Measurements from ENCODE around the gene NAT8L.

Gene NAT8L

DNA sequence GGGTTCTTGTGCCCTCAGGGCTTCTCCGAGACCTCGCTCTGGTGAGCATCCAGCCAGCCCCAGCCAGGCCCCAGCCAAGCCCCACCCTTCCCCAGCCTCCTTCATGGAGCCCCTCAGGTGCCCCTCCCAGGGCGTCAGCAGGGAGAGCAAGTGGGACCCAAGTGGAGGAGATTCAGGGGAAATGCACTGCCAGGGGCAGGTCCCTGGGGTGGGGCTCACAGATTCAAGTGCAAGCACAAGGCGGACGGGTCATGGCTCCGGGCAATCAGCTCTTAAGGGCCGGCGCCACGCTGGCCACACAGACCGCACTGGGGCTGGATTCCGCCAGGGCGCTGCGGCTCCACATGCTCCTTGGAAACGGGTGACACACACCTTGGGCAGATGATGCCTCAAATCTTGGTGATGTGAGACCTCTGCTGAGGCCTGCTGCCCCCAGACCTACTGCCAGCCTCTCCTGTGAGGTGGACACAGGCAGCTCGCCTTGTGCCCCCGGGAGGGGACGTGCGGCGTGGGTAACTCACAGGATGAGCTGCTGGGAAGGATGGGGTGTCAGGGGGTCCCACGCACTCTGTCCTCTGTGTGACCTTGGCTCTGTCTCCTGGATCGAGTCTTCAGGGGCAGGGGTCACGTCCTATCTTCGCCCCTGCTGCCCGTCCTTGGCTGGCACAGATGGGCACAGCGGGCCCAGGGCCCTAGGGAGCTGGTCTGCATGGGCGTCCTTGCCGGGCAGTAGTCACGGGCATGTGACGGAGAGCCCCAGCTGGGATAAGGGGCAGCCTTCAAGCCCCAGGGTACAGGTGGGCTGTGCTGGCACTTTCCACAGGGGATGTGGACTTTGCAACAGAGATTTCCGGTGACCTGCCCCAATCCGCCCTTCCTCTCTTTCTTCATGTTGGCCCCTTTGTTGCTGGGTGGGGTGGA lies 17.1 kb downstream of the NAT8L start:
- no peaks in the 10 kb centered on the region for H3K27me3 Mint-ChIP-seq
- no peaks in the 10 kb centered on the region for H3K9me3 Mint-ChIP-seq
- H3K36me3 Mint-ChIP-seq: no peaks in the 10 kb centered on the region
- no peak overlapping the region for H3K4me3 Mint-ChIP-seq
- no peaks in the 10 kb centered on the region for H3K4me1 Mint-ChIP-seq
- H3K27ac Mint-ChIP-seq: no peak overlapping the region

DNA sequence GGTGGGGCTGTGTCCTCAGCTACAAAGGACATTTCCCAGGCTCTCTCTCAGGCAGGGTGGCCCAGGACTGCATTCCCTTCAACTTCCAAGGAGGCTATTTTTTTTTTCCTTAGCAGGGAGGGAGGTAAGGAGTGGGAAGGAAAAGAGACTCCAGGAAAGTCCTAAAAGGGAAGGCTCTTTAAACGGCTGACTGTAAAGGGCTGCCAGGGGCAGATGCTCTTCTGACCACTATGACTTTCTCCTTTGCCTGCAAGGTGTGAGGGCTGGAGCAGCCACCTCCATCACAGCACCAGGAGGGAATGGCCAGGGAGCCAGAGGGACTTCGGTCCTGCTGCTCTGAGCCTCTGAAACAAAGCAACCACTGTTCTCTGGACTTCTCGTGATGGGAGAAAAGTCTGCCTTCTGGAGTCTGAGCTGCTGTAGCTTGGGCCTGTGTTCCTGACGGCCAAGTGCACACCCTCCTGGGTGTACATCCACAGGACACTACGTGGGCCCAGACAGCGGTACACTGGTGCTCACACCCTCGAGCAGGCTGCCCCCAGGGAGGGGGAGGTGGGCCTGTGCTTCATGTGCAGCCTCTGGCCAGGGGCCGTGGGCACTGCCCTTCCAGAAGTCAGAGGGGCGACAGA lies 17.9 kb downstream of the NAT8L start:
- no peak overlapping the region for H3K4me3 Mint-ChIP-seq
- H3K27ac Mint-ChIP-seq: no peak overlapping the region
- no peaks in the 10 kb centered on the region for H3K4me1 Mint-ChIP-seq
- no peaks in the 10 kb centered on the region for H3K27me3 Mint-ChIP-seq
- H3K36me3 Mint-ChIP-seq: no peaks in the 10 kb centered on the region
- no peaks in the 10 kb centered on the region for H3K9me3 Mint-ChIP-seq

DNA sequence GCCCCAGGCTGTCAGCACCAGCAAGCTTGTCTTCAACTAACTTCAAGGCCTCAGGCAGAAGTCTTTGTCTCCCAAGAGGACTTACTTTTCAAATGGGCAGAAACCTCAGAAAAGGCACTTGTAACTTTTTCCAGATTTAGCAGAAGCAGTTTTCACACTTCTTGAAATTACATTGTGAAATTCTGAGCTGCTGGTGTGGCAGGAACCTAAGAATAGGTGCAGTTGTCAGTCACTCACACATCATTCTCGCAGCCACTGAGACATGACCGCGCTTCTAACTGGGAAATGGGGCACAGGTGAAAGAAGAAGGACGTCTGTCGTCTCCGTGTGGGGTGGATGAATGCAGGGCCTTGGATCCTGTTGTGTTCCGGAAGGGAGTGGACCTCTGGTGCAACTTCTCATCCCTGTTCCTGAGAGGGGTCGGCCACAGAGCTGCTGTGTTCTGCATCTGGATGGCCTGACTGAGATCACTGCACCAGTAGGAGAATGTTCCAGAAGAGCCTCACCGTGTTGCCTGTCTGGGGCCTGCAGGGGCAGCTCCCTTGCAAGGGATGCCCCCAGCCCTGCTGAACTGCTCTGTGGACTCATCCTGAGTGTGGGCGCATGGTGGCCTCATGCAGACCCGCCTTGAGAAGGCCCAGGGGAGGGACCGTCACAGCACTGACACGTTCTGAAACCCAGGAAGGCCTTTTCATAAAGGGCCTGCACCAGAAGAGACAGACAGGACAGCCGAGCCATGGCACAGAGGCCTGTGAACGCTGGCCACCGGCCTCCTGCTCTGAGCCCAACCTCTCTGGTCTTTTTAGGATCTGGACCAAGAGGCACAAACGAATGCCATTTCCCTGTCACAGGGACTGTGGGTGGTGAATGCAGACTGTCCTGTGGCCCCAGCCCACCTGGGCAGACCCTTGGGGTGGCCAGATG lies 18.7 kb downstream of the NAT8L start:
- H3K4me1 Mint-ChIP-seq: no peaks in the 10 kb centered on the region
- H3K27ac Mint-ChIP-seq: no peak overlapping the region
- no peak overlapping the region for H3K4me3 Mint-ChIP-seq
- no peaks in the 10 kb centered on the region for H3K36me3 Mint-ChIP-seq
- H3K27me3 Mint-ChIP-seq: no peaks in the 10 kb centered on the region
- H3K9me3 Mint-ChIP-seq: no peaks in the 10 kb centered on the region

DNA sequence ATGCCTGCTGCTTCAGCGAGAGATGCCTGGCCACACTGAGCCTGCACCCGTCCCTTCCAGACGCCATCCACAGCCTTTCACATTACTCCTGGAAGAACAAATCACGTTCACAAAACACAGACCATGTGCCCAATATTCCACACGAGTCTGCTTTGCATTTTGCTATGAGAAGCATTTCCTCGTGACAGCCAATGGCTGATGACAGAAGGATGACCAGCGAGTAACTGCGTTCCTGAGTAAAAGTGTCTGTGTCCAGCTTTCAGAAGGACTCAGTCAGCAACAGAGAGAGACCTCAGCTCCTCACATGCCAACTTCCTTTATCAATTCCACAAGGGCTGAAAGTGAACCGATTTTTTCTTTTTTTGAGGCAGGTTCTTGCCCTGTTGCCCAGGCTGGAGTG lies 19.5 kb downstream of the NAT8L start:
- H3K4me3 Mint-ChIP-seq: no peak overlapping the region
- no peaks in the 10 kb centered on the region for H3K4me1 Mint-ChIP-seq
- no peaks in the 10 kb centered on the region for H3K36me3 Mint-ChIP-seq
- H3K9me3 Mint-ChIP-seq: no peaks in the 10 kb centered on the region
- no peak overlapping the region for H3K27ac Mint-ChIP-seq
- no peaks in the 10 kb centered on the region for H3K27me3 Mint-ChIP-seq

DNA sequence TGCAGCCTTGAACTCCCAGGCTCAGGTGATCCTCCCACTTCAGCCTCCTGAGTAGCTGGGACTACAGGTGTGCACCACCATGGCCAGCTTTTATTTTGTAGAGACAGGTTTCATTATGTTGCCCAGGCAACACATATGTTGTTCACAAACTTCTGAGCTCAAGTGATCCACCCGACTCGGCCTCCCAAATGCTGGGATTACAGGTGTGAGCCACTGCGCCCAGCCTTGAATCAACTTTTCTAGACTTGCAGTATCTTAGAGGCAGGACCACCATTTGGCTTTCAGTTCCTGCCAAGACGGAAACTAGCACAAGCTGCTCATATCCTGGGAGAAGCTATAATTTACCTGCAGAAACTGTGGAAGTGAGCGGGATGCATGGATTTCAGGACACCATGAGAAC lies 19.9 kb downstream of the NAT8L start:
- H3K36me3 Mint-ChIP-seq: no peaks in the 10 kb centered on the region
- H3K9me3 Mint-ChIP-seq: no peaks in the 10 kb centered on the region
- H3K4me1 Mint-ChIP-seq: no peaks in the 10 kb centered on the region
- H3K27me3 Mint-ChIP-seq: no peaks in the 10 kb centered on the region
- no peak overlapping the region for H3K27ac Mint-ChIP-seq
- no peak overlapping the region for H3K4me3 Mint-ChIP-seq

DNA sequence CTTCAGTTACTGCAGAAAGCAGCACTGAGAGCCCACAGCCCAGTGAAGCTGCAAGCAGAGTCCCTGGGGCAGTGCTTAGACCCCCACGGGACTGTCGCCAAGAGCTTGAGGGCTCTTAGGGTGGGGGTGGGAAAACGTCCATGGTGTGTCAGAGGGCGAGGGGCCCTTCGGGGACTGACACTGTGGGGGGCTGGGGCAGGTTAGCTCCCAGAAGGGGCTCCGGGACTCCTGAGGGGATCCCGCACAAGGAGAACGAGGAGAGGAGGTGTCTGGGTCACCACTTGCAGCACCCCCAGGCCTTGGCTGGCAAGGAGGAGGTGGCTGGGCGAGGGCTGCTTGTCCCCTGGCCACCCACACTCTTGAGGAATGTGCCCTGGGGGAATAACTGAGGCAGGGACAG lies 20.8 kb downstream of the NAT8L start:
- no peaks in the 10 kb centered on the region for H3K4me1 Mint-ChIP-seq
- H3K27ac Mint-ChIP-seq: no peak overlapping the region
- H3K36me3 Mint-ChIP-seq: no peaks in the 10 kb centered on the region
- H3K4me3 Mint-ChIP-seq: no peak overlapping the region
- no peaks in the 10 kb centered on the region for H3K27me3 Mint-ChIP-seq
- no peaks in the 10 kb centered on the region for H3K9me3 Mint-ChIP-seq

DNA sequence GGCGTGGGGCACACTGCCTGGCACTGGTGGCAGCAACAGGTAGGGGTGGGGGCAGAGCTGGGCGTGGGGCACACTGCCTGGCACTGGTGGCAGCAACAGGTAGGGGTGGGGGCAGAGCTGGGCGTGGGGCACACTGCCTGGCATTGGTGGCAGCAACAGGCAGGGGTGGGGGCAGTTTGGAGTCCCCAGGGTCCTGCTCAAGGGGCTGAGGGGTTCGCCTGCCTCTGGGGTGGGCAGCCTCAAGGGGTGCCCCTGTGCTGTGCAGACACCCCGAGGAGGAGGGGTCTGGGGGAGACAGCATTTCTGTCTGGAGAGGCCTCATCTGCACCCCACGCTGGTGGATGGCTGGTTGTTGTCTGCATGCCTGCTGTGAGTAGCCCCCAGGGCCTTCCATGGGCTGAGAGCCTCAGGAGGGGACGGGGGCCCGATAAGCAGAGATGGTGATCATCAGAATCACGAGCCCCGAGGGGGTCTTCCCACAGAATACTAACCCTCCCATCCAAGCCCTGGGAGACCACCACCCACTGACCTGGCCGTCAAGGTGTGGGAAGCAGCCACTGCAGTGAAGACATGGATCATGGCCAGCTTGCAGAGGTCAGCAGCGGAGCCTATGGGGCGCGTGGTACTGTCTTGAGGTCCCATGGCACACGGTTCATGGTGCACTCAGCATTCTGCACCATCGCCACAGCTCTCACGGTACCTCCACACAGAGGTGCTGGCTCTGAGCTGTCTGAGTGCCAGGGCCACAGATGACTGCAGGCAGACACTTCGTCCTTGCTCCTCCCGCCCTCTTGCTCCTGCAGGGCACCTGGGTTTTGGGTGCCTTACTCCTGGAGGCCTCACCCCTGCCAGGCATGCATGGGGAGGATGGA lies 21.5 kb downstream of the NAT8L start:
- Mint-ChIP-seq H3K4me3 (no peak overlapping the region), H3K27me3 (no peaks in the 10 kb centered on the region), H3K4me1 (no peaks in the 10 kb centered on the region), H3K36me3 (no peaks in the 10 kb centered on the region), H3K9me3 (no peaks in the 10 kb centered on the region), H3K27ac (no peak overlapping the region)

DNA sequence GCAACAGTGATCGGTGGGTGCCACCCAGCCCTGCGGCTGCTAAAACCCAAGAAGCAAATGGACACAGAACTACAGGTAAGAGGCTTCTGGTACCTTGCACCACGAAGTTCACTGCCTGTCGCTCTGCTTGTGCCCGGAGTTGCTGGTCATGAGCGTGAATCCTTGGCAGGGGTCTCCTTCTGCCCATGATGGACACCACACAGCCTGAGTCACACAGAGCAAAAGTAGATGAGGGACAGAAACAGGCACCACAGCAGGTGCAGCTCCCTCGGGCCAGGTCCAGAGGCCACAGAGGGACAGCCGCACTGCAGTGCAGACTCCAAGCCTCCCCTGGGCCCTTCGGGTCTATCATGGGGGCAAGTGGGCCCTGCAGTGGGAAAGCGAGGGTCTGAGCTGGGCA lies 22.4 kb downstream of the NAT8L start:
- Mint-ChIP-seq H3K9me3 (no peaks in the 10 kb centered on the region), H3K36me3 (no peaks in the 10 kb centered on the region), H3K4me3 (no peak overlapping the region), H3K27me3 (no peaks in the 10 kb centered on the region), H3K4me1 (no peaks in the 10 kb centered on the region), H3K27ac (no peak overlapping the region)

DNA sequence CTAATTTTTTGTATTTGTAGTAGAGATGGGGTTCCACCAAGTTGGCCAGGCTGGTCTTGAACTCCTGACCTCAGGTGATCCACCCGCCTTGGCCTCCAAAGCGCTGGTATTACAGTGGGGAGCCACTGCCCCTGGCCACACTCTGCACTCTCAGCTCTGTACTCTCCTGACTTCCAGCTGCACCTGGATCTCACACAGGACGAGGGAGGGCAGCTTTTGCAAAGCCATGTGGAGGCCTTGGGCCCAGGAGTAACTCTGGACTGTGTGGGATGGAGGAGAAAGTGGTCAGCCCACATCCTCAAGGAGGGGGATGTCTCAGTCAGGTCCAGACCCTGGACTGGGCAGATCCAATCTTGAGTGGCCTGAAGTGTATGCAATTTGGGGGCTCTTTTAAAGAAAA lies 23.0 kb downstream of the NAT8L start:
- Mint-ChIP-seq H3K9me3 (no peaks in the 10 kb centered on the region), H3K27ac (no peak overlapping the region), H3K4me3 (no peak overlapping the region), H3K27me3 (no peaks in the 10 kb centered on the region), H3K36me3 (no peaks in the 10 kb centered on the region), H3K4me1 (no peaks in the 10 kb centered on the region)

DNA sequence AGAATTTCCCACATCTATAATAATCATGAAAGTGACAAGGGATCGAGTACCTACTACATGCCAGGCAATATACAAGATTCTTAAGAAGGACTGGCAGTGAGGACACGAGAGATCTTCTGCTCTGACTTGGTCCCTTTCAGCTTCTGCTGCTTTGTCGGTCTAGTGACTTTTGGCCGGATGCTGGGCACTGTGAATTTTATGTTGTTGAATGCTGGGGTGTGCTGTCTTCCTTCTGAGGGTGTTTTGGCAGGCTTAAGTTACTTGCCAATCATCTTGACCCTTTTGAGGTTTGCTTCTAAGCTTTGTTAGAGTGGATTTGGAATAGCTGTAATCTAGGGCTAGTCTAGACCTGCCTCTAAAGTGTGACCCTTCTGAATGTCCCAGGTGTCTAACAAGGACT lies 23.5 kb downstream of the NAT8L start:
- H3K36me3 Mint-ChIP-seq: no peaks in the 10 kb centered on the region
- no peaks in the 10 kb centered on the region for H3K9me3 Mint-ChIP-seq
- H3K27ac Mint-ChIP-seq: no peak overlapping the region
- no peaks in the 10 kb centered on the region for H3K27me3 Mint-ChIP-seq
- H3K4me1 Mint-ChIP-seq: no peaks in the 10 kb centered on the region
- H3K4me3 Mint-ChIP-seq: no peak overlapping the region

DNA sequence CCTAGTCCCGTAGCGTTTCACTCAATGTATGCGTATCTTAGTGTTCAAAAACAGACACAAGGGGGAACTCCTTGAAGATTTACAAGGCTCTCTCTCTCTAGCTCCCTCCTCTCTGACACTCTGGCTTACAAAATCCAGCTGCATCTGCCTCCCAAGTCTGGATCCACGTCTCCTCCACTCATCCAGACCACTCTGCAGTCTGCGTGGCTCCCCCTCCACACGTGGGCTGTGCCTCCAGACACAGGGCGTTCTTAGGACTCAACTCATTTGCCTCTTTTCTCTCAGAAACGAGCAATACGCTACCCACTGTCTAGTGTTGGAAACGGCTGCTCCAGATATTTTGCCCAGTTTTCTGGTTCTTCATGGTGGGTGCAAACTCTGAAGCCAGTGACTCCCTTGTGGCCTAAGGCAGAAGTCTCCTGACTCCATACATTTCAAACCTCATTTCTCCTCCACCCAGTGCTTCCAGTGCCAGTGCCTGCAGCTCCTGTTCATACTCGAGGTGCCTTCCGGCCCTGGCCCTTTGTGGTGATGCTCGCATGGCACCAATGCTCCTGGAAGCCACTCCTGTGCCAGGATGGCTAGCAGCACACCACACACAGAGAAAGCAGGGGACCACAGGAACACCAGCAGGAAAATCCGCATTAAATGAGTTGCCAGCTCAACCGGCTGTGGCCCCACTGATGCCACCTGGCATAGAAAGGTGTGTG lies 24.1 kb downstream of the NAT8L start:
- Mint-ChIP-seq H3K27ac (no peak overlapping the region), H3K4me3 (no peak overlapping the region), H3K4me1 (no peaks in the 10 kb centered on the region), H3K9me3 (no peaks in the 10 kb centered on the region), H3K27me3 (no peaks in the 10 kb centered on the region), H3K36me3 (no peaks in the 10 kb centered on the region)

DNA sequence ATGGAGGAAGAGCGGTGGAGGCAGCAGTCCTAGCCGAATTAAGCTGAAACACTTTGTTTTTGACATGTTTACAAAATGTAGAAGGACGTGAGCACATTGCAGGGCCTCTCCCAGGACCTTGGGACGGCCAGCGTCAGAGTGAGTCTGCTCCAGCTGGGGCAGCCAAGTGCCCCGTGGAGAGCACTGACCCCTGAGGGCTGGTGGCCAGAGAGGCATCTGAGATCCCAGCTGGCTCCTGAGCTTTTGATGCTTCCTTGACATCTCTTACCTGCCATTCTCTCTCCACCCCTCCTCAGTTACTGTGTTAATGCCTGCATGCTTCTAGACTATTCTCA lies 24.7 kb downstream of the NAT8L start:
- H3K4me1 Mint-ChIP-seq: no peaks in the 10 kb centered on the region
- no peak overlapping the region for H3K4me3 Mint-ChIP-seq
- no peak overlapping the region for H3K27ac Mint-ChIP-seq
- H3K27me3 Mint-ChIP-seq: no peaks in the 10 kb centered on the region
- H3K36me3 Mint-ChIP-seq: no peaks in the 10 kb centered on the region
- H3K9me3 Mint-ChIP-seq: no peaks in the 10 kb centered on the region

DNA sequence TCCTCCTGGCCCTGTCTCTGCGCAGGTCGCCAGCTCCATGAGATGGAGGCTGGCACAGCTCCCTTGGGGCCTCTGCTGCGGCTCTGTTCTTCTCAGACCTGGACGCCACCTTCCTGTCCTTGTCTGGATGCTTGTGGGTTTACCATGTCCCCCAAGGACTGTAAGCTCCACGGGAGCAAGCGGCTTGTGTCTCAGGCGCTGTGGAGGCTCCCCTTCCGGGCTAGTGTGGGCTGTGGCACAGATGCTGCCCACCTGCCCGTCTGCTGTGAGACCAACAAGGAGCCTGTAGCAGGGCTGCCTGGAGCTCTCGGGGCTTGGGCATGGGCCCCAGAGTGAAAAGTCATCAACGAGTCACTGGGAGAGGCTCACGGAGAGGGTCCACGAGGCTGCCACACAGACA lies 25.2 kb downstream of the NAT8L start:
- Mint-ChIP-seq H3K27me3 (no peaks in the 10 kb centered on the region), H3K36me3 (no peaks in the 10 kb centered on the region), H3K27ac (no peak overlapping the region), H3K4me1 (no peaks in the 10 kb centered on the region), H3K9me3 (no peaks in the 10 kb centered on the region), H3K4me3 (no peak overlapping the region)

DNA sequence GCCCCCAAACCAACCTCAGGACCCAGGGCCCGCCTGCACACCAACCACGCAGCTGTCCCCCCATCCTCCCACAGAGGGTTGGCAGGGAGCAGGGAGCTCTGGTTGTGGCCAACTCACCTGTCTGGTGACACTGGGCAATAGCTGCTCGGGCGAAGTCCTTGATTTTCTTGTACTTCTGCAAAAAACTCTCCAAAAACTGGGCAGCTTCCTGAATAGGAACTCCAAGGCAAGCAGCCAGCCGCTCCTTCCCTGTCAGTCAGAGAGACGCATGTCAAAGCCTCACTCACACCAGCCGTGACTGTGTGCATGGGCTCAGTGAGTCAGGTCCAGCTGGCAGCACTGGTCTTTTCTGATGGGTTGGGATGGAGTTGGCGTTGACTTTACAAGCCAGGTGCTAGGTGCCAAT lies 26.4 kb downstream of the NAT8L start:
- Mint-ChIP-seq H3K4me1 (no peaks in the 10 kb centered on the region), H3K27me3 (no peaks in the 10 kb centered on the region), H3K4me3 (no peak overlapping the region), H3K36me3 (no peaks in the 10 kb centered on the region), H3K27ac (no peak overlapping the region), H3K9me3 (no peaks in the 10 kb centered on the region)

DNA sequence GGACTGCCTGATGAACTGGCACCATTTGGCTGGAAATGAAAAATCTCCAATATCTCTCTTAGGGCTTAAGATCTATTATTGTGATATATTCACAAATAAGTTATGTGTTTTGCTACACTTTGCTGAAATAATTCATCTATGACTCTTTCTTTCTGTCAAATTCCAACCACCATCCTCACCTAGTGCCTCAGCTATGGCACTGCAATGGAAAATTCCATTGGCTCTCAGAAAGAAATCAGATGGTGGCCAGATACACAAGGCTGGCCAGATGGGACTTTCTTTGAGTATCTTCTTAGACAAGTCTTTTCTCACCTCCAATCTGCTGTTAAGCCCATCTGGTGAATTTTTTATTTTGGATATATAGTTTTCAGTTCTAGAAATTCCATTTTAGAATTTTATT lies 28.0 kb downstream of the NAT8L start:
- Mint-ChIP-seq H3K4me3 (no peak overlapping the region), H3K27ac (no peak overlapping the region), H3K36me3 (no peaks in the 10 kb centered on the region), H3K4me1 (no peaks in the 10 kb centered on the region), H3K27me3 (no peaks in the 10 kb centered on the region), H3K9me3 (no peaks in the 10 kb centered on the region)
